Putamen (tissue), 1 donor: ENCODE data around the gene ADGRG3.
"Not testable (repeated sequence)": the region's sequence is repeated elsewhere in the genome, so short reads cannot be mapped to it uniquely, and the experiment has no call there.

Source experiments
- DNase-seq: peaks from one replicate; pipeline ENCODE4 v3.0.0-alpha.2; 2016; ENCODE audit warnings: low spot score

ADGRG3 gene

GRCh38 chr16:57663917-57664661 is 4.0 kb upstream of the ADGRG3 start:
- no peak for DNase-seq

GRCh38 chr16:57664662-57665025 is 3.5 kb upstream of the ADGRG3 start:
- DNase-seq = no peak

GRCh38 chr16:57665541-57665940 is 2.6 kb upstream of the ADGRG3 start:
- DNase-seq = no peak

GRCh38 chr16:57666353-57667047 is 1.6 kb upstream of the ADGRG3 start:
- DNase-seq = no peak

- no peak for DNase-seq
Observed at GRCh38 chr16:57667048-57667525, 1.0 kb upstream of the ADGRG3 start.

GRCh38 chr16:57667526-57668262 is 412 bp upstream of the ADGRG3 start:
- DNase-seq = no peak

GRCh38 chr16:57668630-57669475 is 747 bp downstream of the ADGRG3 start:
- no peak for DNase-seq

- no peak for DNase-seq
Observed at GRCh38 chr16:57669476-57670162, 1.5 kb downstream of the ADGRG3 start.

GRCh38 chr16:57670196-57670595 is 2.1 kb downstream of the ADGRG3 start:
- no peak for DNase-seq

- not testable (repeated sequence) for DNase-seq
Observed at GRCh38 chr16:57671451-57671850, 3.3 kb downstream of the ADGRG3 start.

- DNase-seq = no peak
Observed at GRCh38 chr16:57672416-57672815, 4.3 kb downstream of the ADGRG3 start.

- DNase-seq = no peak
Observed at GRCh38 chr16:57672824-57673223, 4.7 kb downstream of the ADGRG3 start.

- DNase-seq = no peak
Observed at GRCh38 chr16:57675741-57676551, 7.8 kb downstream of the ADGRG3 start.

- DNase-seq = no peak
Observed at GRCh38 chr16:57676553-57677085, 8.5 kb downstream of the ADGRG3 start.

GRCh38 chr16:57677622-57678369 is 9.7 kb downstream of the ADGRG3 start:
- no peak for DNase-seq

GRCh38 chr16:57679016-57679415 is 10.9 kb downstream of the ADGRG3 start:
- no peak for DNase-seq

- DNase-seq = no peak
Observed at GRCh38 chr16:57679767-57680482, 11.8 kb downstream of the ADGRG3 start.

- no peak for DNase-seq
Observed at GRCh38 chr16:57680842-57681375, 12.8 kb downstream of the ADGRG3 start.
